HCT116 (cell line): ENCODE measurements around the gene EVX2. TPM values are rescaled to one million over a fixed set of nuclear protein-coding genes. Genes with fewer than 3 reads are reported as not detected.
A peak's percentile ranks its signal among the peaks of the same experiment; 100 is the strongest.

Experiments used
- ATAC-seq: fragments of 200-7000 bp; cut with Tn5 transposase; 2 replicates; pipeline ENCODE4 v1.9.1; 2020; ENCODE audit warnings: mild to moderate bottlenecking, moderate library complexity
- Bru-seq: library from RNA; stranded (reverse); fragments of 400-500 nt; gene quantifications from one replicate; lab custom pipeline; 2021; lab: Mats Ljungman, UMichigan
- BruChase-seq, 2 experiments: library from RNA; stranded (reverse); fragments of 400-500 nt; gene quantifications; one replicate each; lab custom pipeline; 2021; lab: Mats Ljungman, UMichigan
- BruUV-seq: library from RNA; stranded (reverse); fragments of 400-500 nt; replicated peaks from 2 replicates; lab custom pipeline; 2021; lab: Mats Ljungman, UMichigan
- CTCF ChIA-PET: fragments of 300-600 bp; sonication (Branson Sonifier 250); formaldehyde crosslinking; loops from one replicate; lab custom pipeline; 2021; ENCODE audit warnings: antibody characterized with exemption; lab: Charles Lee
- POLR2A ChIA-PET: fragments of 300-600, 350-600 bp; sonication (Branson Sonifier 250); formaldehyde crosslinking; loops from one replicate; lab custom pipeline; 2021; ENCODE audit warnings: antibody characterized with exemption; lab: Charles Lee
- RAD21 ChIA-PET, 2 experiments: fragments of 300-600 bp; sonication (Branson Sonifier 250); formaldehyde crosslinking; loops; one replicate each; lab custom pipeline; 2023; ENCODE audit warnings: low total read pairs in 2 of 2; ENCODE audit not compliant: uncharacterized antibody in 2 of 2, unreplicated experiment in 2 of 2, low non-redundant PET in 1 of 2; lab: Charles Lee
- DNase-seq: peaks from one replicate; pipeline ENCODE4 v3.0.0-alpha.2; 2010; ENCODE audit warnings: low read depth, low spot score
- H2AFZ ChIP-seq: fragments of 200-600 bp; shearing (Covaris generic), sonication (generic); 2 replicates; pipeline ENCODE4 v1.6.1; 2017; ENCODE audit warnings: low read depth, mixed run types, mixed read lengths, antibody characterized with exemption, low read length; ENCODE audit not compliant: poor library complexity, severe bottlenecking
- H3K27ac ChIP-seq: 2 replicates; pipeline ENCODE4 v1.5.1; 2012; ENCODE audit warnings: low read depth, low read length
- H3K27me3 ChIP-seq: fragments of 200-600 bp; sonication (generic); 2 replicates; pipeline ENCODE4 v1.6.1; 2016; ENCODE audit warnings: mixed run types, low read length, mixed read lengths; ENCODE audit not compliant: insufficient read depth
- H3K36me3 ChIP-seq, 2 experiments: fragments of 200-500 bp in 1 of 2; fragments of 200-600 bp in 1 of 2; sonication (Bioruptor generic) in 1 of 2; sonication (generic) in 1 of 2; 2 replicates each; pipeline versions ENCODE4 v1.5.1 to v1.6.1; 2014 to 2016; ENCODE audit warnings: low read length in 2 of 2, inconsistent platforms in 1 of 2, mixed read lengths in 1 of 2, mixed run types in 1 of 2; ENCODE audit not compliant: insufficient read depth in 2 of 2, control insufficient read depth in 1 of 2
- H3K4me1 ChIP-seq, 2 experiments: fragments of 200-600 bp in 1 of 2; sonication (generic) in 1 of 2; 2 replicates each; pipeline versions ENCODE4 v1.5.1 to v1.6.1; 2012 to 2017; ENCODE audit warnings: low read length in 2 of 2, inconsistent platforms in 1 of 2, mild to moderate bottlenecking in 1 of 2, mixed read lengths in 1 of 2, mixed run types in 1 of 2, moderate library complexity in 1 of 2; ENCODE audit not compliant: insufficient read depth in 2 of 2, control insufficient read depth in 1 of 2
- H3K4me2 ChIP-seq: fragments of 200-600 bp; sonication (generic); 2 replicates; pipeline ENCODE4 v1.6.1; 2017; ENCODE audit warnings: mixed run types, low read length, mixed read lengths
- H3K4me3 ChIP-seq, 2 experiments: fragments of 200-600 bp in 1 of 2; sonication (generic) in 1 of 2; replicated peaks in 1 of 2; 2 replicates each; pipeline ENCODE4 v1.5.1; 2011 to 2016; ENCODE audit warnings: low read length in 2 of 2, control low read depth in 1 of 2, low read depth in 1 of 2, mild to moderate bottlenecking in 1 of 2, mixed read lengths in 1 of 2, mixed run types in 1 of 2
- H3K79me2 ChIP-seq: fragments of 200-600 bp; sonication (generic); 2 replicates; pipeline ENCODE4 v1.6.1; 2017; ENCODE audit warnings: mild to moderate bottlenecking, mixed run types, low read length, moderate library complexity, mixed read lengths; ENCODE audit not compliant: insufficient read depth
- H3K9ac ChIP-seq: fragments of 200-600 bp; sonication (generic); 2 replicates; pipeline ENCODE4 v1.6.1; 2016; ENCODE audit warnings: low read length, mixed read lengths
- H3K9me2 ChIP-seq: fragments of 200-600 bp; sonication (generic), shearing (Covaris generic); 2 replicates; pipeline ENCODE4 v1.6.1; 2017; ENCODE audit warnings: mixed run types, mild to moderate bottlenecking, moderate library complexity; ENCODE audit not compliant: insufficient read depth
- H3K9me3 ChIP-seq, 2 experiments: fragments of 200-500 bp in 1 of 2; fragments of 200-600 bp in 1 of 2; sonication (Bioruptor generic) in 1 of 2; sonication (generic) in 1 of 2; 2 replicates each; pipeline ENCODE4 v1.6.1; 2014 to 2017; ENCODE audit warnings: low read length in 2 of 2, mixed read lengths in 2 of 2, inconsistent platforms in 1 of 2, low read depth in 1 of 2, mild to moderate bottlenecking in 1 of 2, mixed run types in 1 of 2, moderate library complexity in 1 of 2; ENCODE audit not compliant: control insufficient read depth in 1 of 2, insufficient read depth in 1 of 2
- H4K20me1 ChIP-seq: fragments of 200-600 bp; sonication (generic), shearing (Covaris generic); 2 replicates; pipeline ENCODE4 v1.6.1; 2017; ENCODE audit warnings: mixed run types, mild to moderate bottlenecking, moderate library complexity; ENCODE audit not compliant: insufficient read depth
- CBX3 ChIP-seq: IDR thresholded peaks from 2 replicates; pipeline ENCODE4 v1.6.1; 2012; ENCODE audit warnings: low read depth
- CEBPB ChIP-seq: IDR thresholded peaks from 2 replicates; pipeline ENCODE4 v1.6.1; 2012; ENCODE audit warnings: low read depth
- EGR1 ChIP-seq: IDR thresholded peaks from 2 replicates; pipeline ENCODE4 v1.6.1; 2012; ENCODE audit warnings: low read depth
- ELF1 ChIP-seq: IDR thresholded peaks from 2 replicates; pipeline ENCODE4 v1.6.1; 2012; ENCODE audit warnings: low read depth, borderline replicate concordance
- EZH2 ChIP-seq: fragments of 200-600 bp; sonication (generic); IDR thresholded peaks from 2 replicates; pipeline ENCODE4 v1.6.1; 2017; ENCODE audit warnings: antibody characterized with exemption, mixed run types
- EZH2phosphoT487 ChIP-seq: fragments of 200-600 bp; IDR thresholded peaks from 2 replicates; pipeline ENCODE4 v1.6.1; 2018; ENCODE audit warnings: antibody characterized with exemption, borderline replicate concordance
- FOSL1 ChIP-seq: IDR thresholded peaks from 2 replicates; pipeline ENCODE4 v1.6.1; 2012; ENCODE audit warnings: low read depth
- JUND ChIP-seq: IDR thresholded peaks from 2 replicates; pipeline ENCODE4 v1.6.1; 2012
- POLR2A ChIP-seq: IDR thresholded peaks from 2 replicates; pipeline ENCODE4 v1.7.0; 2011; ENCODE audit warnings: borderline replicate concordance; ENCODE audit not compliant: insufficient read depth, insufficient read length; ENCODE audit errors: extremely low read depth
- POLR2AphosphoS5 ChIP-seq: IDR thresholded peaks from 2 replicates; pipeline ENCODE4 v1.6.1; 2011; ENCODE audit warnings: mild to moderate bottlenecking, low read depth, low read length, moderate library complexity
- RAD21 ChIP-seq: IDR thresholded peaks from 2 replicates; pipeline ENCODE4 v1.6.1; 2012; ENCODE audit warnings: low read depth, mild to moderate bottlenecking
- SP1 ChIP-seq: IDR thresholded peaks from 2 replicates; pipeline ENCODE4 v1.6.1; 2012; ENCODE audit warnings: low read depth
- SRF ChIP-seq: IDR thresholded peaks from 2 replicates; pipeline ENCODE4 v1.6.1; 2012; ENCODE audit warnings: low read depth
- YY1 ChIP-seq: IDR thresholded peaks from 2 replicates; pipeline ENCODE4 v1.6.1; 2011; ENCODE audit warnings: low read length, low read depth, moderate library complexity, mild to moderate bottlenecking; ENCODE audit not compliant: insufficient replicate concordance; ENCODE audit errors: extremely low read depth
- ZFX ChIP-seq: fragments of 450-650 bp; IDR thresholded peaks from 2 replicates; pipeline ENCODE4 v1.6.1; 2017
- intact Hi-C: fragments of 100-400 bp; cut with micrococcal nuclease; formaldehyde crosslinking; loops from 2 replicates; pipeline ENCODE4 v1.10.0; 2022
- long read RNA-seq: library from polyadenylated mRNA; unstranded; transcript quantifications from one replicate; pipeline ENCODE4 v2.0.0, GENCODE V29; 2021; ENCODE audit not compliant: unreplicated experiment
- polyA plus RNA-seq: library from polyadenylated mRNA; unstranded; fragments of >200 nt; gene quantifications from 2 replicates; pipeline ENCODE4 v1.2.1, GENCODE V29; 2012; ENCODE audit warnings: missing spikeins
- total RNA-seq: library from RNA; stranded (reverse); gene quantifications from one replicate; pipeline ENCODE4 v1.2.1, GENCODE V29; 2021; ENCODE audit not compliant: unreplicated experiment
- TF ChIP-seq, protein P1 (sequence below): IDR thresholded peaks from 2 replicates; pipeline ENCODE4 v1.6.1; 2011; ENCODE audit warnings: mild to moderate bottlenecking, low read length, moderate library complexity; ENCODE audit not compliant: insufficient replicate concordance; ENCODE audit errors: extremely low read depth
- TF ChIP-seq, protein P2 (sequence below), 3 experiments: fragments of 200-600 bp in 1 of 3; sonication (generic) in 1 of 3; IDR thresholded peaks in 2 of 3; conservative IDR thresholded peaks in 1 of 3; 2 replicates each; pipeline ENCODE4 v1.5.1; 2012 to 2017; ENCODE audit warnings: low read depth in 2 of 3, low read length in 2 of 3, antibody characterized with exemption in 1 of 3, borderline replicate concordance in 1 of 3, control low read depth in 1 of 3, mild to moderate bottlenecking in 1 of 3, mixed read lengths in 1 of 3, mixed run types in 1 of 3, moderate library complexity in 1 of 3; ENCODE audit not compliant: insufficient read depth in 1 of 3
- TF ChIP-seq, protein P3 (sequence below): IDR thresholded peaks from 2 replicates; pipeline ENCODE4 v1.6.1; 2012
- TF ChIP-seq, protein P4 (sequence below): IDR thresholded peaks from 2 replicates; pipeline ENCODE4 v1.6.1; 2012; ENCODE audit warnings: low read depth
- TF ChIP-seq, protein P5 (sequence below): IDR thresholded peaks from 2 replicates; pipeline ENCODE4 v1.6.1; 2012

EVX2 gene
- not detected for total RNA-seq
- polyA plus RNA-seq = 0.01 TPM in 1 of 2 replicates, not detected in the other
- Bru-seq, nascent RNA = percentile 16 among the genes with signal in this experiment
- BruChase-seq, experiment 1, labeled RNA remaining after a 6-hour chase = percentile 28 among the genes with signal in this experiment
- BruChase-seq, experiment 2, labeled RNA remaining after a 2-hour chase = not detected
- long read RNA-seq = 0 reads

DNA sequence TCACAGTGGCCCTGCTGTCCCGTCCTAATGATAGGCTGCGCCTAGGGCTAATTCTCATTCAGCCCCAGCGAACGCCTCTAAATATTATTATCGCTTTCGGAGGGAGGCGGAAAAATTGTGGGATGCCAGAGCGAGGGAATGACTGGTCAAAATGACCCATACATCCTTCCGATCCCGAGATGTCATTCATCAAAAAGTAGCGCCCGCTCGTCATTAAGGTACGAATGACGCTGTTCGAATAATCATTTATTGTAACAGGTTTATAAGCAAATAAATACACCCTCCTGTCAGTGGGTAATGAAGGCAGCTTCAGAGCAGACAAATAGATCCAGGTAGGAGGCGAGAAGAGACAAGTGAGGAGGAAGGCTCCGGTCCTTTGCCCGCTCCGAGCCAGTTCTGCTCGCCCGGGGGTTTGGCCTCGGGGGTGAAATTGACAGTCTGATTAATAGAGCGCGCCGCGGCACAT, at the start of gene EVX2:
Gene EVX2, minus strand, starts transcription at position 167 of the 466 bp plus-strand sequence. CDS start 186 bp downstream, outside the sequence.
- no peaks in the 10 kb centered on the region; a peak in 1 of 4 replicates for H3K9me3 ChIP-seq
- H3K4me2 ChIP-seq = no peak within 1 kb of the TSS
- CTCF ChIA-PET = no interaction called here
- POLR2A ChIA-PET = no interaction called here
- no peaks in the 10 kb centered on the region for H3K9me2 ChIP-seq
- no peaks in the 10 kb centered on the region for H3K27me3 ChIP-seq
- BruUV-seq = no TSS peak
- H3K4me1 ChIP-seq = no peaks in the 10 kb centered on the region
- DNase-seq (no peak), ATAC-seq (no peak)
- TF ChIP-seq SP1 (no peak), EZH2phosphoT487 (no peak), FOSL1 (no peak), SRF (no peak), CEBPB (no peak), JUND (no peak), CBX3 (no peak), ZFX (no peak), POLR2AphosphoS5 (no peak), YY1 (no peak), POLR2A (no peak), EZH2 (no peak), RAD21 (no peak), EGR1 (no peak), ELF1 (no peak)
- TF ChIP-seq, protein P1, sequence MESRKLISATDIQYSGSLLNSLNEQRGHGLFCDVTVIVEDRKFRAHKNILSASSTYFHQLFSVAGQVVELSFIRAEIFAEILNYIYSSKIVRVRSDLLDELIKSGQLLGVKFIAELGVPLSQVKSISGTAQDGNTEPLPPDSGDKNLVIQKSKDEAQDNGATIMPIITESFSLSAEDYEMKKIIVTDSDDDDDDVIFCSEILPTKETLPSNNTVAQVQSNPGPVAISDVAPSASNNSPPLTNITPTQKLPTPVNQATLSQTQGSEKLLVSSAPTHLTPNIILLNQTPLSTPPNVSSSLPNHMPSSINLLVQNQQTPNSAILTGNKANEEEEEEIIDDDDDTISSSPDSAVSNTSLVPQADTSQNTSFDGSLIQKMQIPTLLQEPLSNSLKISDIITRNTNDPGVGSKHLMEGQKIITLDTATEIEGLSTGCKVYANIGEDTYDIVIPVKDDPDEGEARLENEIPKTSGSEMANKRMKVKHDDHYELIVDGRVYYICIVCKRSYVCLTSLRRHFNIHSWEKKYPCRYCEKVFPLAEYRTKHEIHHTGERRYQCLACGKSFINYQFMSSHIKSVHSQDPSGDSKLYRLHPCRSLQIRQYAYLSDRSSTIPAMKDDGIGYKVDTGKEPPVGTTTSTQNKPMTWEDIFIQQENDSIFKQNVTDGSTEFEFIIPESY = no peak
- TF ChIP-seq, protein P2, sequence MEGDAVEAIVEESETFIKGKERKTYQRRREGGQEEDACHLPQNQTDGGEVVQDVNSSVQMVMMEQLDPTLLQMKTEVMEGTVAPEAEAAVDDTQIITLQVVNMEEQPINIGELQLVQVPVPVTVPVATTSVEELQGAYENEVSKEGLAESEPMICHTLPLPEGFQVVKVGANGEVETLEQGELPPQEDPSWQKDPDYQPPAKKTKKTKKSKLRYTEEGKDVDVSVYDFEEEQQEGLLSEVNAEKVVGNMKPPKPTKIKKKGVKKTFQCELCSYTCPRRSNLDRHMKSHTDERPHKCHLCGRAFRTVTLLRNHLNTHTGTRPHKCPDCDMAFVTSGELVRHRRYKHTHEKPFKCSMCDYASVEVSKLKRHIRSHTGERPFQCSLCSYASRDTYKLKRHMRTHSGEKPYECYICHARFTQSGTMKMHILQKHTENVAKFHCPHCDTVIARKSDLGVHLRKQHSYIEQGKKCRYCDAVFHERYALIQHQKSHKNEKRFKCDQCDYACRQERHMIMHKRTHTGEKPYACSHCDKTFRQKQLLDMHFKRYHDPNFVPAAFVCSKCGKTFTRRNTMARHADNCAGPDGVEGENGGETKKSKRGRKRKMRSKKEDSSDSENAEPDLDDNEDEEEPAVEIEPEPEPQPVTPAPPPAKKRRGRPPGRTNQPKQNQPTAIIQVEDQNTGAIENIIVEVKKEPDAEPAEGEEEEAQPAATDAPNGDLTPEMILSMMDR (IDR thresholded peaks at IDR 0.05 in 2 of 3, conservative IDR thresholded peaks at IDR 0.05 in 1 of 3; ENCODE audit: borderline replicate concordance in 1 of 3, insufficient read depth in 1 of 3, low read depth in 2 of 3, low read length in 2 of 3) = no peak
- TF ChIP-seq, protein P3, sequence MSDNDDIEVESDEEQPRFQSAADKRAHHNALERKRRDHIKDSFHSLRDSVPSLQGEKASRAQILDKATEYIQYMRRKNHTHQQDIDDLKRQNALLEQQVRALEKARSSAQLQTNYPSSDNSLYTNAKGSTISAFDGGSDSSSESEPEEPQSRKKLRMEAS = no peak
- TF ChIP-seq, protein P4, sequence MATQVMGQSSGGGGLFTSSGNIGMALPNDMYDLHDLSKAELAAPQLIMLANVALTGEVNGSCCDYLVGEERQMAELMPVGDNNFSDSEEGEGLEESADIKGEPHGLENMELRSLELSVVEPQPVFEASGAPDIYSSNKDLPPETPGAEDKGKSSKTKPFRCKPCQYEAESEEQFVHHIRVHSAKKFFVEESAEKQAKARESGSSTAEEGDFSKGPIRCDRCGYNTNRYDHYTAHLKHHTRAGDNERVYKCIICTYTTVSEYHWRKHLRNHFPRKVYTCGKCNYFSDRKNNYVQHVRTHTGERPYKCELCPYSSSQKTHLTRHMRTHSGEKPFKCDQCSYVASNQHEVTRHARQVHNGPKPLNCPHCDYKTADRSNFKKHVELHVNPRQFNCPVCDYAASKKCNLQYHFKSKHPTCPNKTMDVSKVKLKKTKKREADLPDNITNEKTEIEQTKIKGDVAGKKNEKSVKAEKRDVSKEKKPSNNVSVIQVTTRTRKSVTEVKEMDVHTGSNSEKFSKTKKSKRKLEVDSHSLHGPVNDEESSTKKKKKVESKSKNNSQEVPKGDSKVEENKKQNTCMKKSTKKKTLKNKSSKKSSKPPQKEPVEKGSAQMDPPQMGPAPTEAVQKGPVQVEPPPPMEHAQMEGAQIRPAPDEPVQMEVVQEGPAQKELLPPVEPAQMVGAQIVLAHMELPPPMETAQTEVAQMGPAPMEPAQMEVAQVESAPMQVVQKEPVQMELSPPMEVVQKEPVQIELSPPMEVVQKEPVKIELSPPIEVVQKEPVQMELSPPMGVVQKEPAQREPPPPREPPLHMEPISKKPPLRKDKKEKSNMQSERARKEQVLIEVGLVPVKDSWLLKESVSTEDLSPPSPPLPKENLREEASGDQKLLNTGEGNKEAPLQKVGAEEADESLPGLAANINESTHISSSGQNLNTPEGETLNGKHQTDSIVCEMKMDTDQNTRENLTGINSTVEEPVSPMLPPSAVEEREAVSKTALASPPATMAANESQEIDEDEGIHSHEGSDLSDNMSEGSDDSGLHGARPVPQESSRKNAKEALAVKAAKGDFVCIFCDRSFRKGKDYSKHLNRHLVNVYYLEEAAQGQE = no peak
- TF ChIP-seq, protein P5, sequence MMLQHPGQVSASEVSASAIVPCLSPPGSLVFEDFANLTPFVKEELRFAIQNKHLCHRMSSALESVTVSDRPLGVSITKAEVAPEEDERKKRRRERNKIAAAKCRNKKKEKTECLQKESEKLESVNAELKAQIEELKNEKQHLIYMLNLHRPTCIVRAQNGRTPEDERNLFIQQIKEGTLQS = no peak
- H3K79me2 ChIP-seq = no peaks in the 10 kb centered on the region
- H4K20me1 ChIP-seq = no peaks in the 10 kb centered on the region
- H3K36me3 ChIP-seq = no peaks in the 10 kb centered on the region
- RAD21 ChIA-PET = no interaction called here
- no peak within 1 kb of the TSS for H3K4me3 ChIP-seq
- no peak within 1 kb of the TSS for H3K9ac ChIP-seq
- H2AFZ ChIP-seq = no peak within 1 kb of the TSS
- intact Hi-C loops = loop anchor here (5.0 kb wide), 1 partner anchor 1387 kb away; no protein-coding TSS in a partner anchor
- no peak within 1 kb of the TSS for H3K27ac ChIP-seq
